Activated CD4-positive, CD25-positive, alpha-beta regulatory T cell treated with anti-CD3 and anti-CD28 coated beads, Interleukin-2, amount 50 U/mL, for 72 hours (primary cell): ENCODE data around the gene KCTD1.

ENCODE experiments used
- DNase-seq: peaks from one replicate; pipeline ENCODE4 v3.0.0; 2021

Gene KCTD1

DNA sequence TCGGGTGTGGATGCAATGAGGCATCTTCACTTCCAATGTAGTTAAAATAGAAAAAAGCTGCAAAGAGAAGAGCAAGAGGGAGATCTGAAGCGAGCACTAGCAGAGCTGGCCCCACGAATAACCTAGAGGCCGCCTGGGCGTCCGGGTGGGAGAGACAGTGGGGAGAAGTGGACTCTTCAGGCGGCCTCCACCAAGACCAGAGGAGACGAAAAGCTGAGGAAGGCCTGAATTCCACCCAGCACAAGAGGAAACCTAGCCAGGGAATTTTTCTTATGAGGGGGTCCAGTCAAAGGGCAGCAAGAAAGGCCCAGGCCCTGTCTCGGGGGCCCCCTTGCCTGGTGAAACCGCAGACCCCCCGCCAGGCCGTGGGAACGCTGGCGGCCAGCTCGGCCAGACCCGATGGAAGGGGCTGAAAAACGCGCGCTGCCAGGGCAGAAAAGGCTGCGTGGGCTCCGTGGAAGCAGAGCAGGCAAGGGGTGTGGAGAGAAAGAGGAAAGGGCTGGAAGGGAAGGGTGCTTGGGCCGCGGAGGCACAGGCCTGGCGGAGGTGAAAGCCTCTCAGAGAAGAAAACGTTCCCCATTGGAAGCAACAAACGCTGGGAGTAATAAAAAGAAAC is 69.2 kb downstream of the KCTD1 start:
- no peak for DNase-seq

DNA sequence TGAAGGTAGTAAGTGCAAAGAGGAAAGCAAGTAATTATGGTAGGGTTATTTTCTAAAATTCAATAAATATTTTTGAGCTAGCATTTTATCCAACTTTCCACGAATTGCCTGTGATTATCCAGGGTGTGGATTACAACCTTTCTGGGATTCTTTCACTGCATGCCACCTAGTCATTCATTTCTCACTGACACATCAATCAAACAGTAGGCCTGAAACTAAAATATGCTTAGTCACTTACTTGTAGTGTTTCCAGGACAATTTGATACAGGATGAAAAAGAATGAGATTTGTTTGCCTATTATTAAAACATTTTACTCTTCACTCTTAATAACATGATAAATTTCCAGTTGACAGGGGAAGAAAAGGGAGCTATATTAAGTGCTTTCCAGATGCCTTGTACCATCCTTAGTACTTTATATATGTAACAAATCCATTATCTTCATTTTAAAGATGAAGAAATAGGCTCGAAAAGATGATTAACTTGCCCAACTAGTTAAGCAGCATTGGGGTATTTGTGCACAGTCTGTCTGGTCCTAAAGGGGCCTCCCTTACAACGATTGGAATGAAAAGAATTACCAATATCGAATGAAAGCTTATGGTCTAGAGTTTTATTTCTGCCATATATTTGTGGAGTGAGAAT is 70.4 kb downstream of the KCTD1 start:
- no peak for DNase-seq

DNA sequence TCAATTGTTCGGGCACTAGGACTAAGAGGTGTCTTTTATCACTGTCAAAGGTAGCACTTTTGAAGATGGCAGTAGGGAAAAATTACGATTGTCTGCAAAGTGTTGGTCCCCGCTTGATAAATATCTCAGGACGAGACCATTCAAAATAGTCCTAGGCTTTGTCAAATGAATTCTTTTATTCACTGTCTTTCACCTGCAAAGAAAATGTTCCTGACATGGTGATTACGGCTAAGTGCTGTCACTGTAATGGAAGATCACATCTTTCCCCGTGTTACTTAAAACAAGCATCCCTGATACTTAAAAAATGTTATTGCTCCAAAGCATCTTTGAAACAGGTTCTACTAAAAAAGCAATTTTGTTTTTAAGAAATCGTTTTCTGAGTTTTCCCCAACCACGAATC is 71.7 kb downstream of the KCTD1 start:
- DNase-seq: no peak

DNA sequence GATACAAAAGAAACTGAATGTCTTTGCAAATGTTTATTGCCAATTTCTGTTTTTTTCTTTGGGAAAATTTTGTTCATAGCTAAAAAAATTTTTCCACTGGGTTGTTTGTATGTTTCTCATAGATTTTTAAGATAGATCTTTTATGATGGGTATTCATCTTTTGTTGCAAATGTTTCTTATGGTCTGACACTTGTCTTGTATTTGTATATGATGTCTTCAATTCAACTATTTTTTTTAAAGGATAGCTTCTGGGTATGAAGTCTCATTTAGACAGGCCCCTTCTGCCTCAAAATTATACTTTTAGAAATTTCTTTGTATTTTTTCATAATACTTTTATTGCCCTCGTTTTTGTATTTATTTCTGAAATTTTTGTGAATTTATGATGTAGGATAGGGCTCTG is 73.8 kb downstream of the KCTD1 start:
- no peak for DNase-seq

DNA sequence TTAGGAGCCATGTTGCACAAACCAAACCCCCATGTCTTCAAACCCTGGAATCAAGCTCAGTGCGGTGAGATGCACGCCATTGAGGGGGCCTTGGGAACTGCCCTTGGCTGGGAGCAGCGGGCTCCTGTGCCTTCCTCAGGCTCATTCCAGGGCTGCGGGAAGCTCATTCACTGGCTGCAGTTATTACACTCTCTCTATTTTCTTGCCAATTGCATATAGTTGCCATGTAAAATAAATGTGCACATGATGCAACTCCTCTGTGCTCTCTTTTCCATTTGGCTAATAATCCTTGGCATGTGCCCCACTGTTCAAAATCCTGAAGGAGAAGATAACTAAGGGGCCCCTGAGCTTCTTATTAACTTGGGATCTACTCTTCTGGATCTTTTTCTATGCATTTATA is 74.7 kb downstream of the KCTD1 start:
- no peak for DNase-seq

DNA sequence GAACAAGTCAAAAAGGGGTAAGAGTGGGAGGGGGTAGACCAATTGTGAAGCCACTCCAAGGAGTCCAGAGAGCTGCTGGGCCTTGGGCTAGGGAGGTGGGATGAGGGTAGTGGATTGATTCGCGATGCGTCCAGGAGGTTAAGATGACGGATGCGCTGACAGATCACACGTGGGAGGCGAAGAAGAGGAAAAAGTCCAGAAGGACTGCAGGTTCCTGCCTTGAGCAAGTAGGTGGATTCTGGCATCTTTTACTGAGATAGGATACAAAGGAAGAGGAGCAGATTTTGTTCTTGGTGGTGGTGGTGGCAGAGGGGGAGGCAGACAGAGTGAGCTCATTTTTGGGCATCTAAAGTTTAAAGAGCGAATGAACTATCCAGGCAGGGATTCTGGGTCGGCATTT is 76.5 kb downstream of the KCTD1 start:
- no peak for DNase-seq

DNA sequence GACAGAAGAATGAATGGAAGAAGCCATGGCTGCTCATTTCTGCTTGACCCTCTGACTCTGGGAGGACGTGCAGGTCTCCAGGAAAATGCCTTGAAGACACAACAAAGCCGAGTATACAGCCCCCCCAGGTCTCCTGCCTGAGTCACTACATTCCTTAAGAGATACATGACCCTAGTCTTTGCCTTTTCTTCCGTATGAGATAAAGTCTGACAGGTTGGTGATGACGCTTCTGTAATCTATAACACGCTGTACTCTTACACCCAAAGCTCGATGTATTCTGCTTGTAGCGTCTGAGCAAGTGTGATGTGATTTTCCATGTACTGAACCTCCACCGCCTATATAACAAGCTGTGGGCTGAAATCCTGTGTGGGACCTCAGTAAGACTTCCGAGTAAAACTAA is 77.3 kb downstream of the KCTD1 start:
- no peak for DNase-seq

DNA sequence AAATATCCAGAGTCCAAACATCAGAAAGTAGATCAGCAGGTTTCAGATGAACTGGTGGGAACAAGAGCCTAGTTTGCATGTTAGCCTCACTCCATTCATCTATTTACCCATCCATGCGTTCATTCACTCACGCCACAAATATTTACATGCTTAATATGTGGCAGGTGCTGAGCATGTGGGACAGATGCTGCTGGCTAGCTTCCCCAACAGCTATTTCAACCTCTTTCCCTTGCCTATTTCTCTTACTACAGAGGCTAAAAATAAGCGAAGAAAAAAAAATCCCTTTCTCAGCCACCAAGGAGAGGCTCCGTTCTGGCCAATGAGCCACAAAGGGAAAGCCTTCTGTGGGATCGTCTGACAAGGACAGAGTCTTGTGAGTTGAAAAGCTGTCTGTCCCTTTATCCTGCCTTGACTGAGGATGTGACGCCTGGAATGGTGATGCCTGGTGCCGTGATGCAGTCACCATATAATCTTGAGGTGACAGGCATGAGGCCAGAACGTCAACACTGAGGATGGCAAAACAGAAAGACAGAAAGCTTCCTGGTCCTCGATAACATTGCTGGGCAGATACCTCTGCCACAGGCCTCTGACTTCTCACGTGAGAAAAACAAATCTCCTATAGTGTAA is 78.2 kb downstream of the KCTD1 start:
- DNase-seq: no peak

DNA sequence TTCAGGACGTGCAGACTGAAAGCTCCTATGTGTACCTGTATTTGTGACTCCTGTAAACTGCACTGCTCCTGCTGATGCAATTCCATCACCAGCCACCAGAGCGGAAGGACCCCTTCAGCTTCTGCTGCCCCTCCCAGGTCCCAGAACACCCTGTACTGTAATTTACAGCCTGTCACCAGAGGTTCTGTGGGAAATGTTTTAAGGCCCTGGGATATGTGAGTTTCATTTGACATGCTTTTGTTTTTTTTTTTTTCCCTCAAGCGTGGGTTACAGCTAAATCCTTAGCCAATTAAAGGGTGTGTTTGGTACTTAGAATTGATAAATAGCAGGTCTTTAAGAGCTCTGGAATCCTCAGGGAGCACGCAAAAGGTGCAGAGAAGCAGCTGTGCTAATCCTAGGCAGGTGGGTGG is 79.4 kb downstream of the KCTD1 start:
- DNase-seq: no peak

DNA sequence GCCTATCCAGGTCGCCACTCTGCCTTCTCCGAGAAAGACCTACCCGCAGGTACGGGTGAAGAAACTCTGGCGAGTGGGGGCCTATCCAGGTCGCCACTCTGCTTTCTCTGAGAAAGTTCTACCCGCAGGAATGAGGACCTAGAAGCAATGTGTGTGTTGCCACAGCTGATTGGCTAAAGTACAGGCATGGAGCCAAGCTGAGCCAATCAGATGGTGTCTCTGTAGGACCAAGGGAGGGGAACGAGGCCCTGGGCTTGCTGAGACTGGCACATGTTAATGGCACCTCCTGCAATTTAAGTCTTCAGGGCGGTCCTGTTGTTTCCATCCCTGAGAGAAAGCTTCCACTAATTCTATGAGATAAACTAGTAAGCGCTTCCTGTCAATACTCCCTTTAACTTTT is 82.3 kb downstream of the KCTD1 start:
- no peak for DNase-seq

DNA sequence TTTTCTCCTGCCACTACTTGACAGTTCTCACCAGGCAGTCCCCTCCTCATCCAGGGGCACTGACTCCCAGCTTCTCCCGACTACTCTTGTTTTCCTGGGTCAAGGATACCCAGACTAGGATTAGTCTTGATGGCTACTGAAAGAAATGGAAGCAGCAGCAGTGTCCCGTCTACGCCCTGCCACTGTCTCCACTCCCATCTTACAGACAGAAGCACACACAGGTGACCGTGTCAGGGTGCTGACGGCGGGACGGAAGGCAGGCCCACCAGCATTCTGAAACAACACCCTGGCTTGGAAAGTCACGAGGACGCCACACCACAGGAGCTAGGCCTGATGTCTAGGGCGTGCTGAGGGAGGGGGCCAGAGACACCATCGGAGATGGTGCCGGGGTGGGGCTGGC is 82.9 kb downstream of the KCTD1 start:
- DNase-seq: no peak

DNA sequence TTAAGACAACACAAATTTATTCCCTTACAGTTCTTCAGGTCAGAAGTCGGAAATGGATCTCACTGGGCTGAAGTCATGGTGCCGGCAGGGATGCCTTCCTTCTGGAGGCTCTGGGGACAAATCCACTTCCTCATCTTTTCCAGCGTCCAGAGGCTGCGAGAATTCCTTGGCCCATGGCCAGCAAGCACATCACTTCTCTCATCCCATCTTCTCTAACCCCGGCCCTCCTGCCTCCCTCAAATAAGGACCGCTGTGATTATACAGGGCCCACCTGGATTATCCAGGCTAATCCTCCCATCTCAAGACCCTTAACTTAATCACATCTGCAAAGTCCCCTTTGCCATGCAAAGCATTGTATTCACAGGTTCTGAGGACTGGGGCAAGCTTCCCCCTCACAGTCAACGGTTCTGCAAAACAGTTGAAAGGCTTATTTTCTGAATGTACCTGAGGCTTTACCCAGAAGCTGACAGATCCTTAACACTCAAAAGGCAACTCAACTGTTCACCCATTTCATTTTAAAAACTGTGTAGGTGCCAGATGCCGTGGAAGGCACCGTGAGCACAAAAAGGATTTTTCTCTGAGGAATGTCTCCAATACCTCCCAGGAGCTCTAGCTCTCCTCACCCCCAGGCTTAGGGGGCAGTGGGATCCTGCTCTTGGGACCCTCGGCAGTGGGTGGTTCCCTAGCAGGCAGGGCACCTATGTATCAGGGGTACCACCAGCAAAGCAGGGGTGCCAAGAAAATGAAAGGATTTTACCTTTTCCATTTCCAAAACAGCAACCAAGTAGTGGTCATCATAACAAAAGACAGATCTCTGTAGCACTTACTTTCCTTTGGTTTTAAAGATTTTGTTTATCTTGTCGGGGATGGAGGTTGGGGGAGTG is 84.0 kb downstream of the KCTD1 start:
- DNase-seq: no peak

DNA sequence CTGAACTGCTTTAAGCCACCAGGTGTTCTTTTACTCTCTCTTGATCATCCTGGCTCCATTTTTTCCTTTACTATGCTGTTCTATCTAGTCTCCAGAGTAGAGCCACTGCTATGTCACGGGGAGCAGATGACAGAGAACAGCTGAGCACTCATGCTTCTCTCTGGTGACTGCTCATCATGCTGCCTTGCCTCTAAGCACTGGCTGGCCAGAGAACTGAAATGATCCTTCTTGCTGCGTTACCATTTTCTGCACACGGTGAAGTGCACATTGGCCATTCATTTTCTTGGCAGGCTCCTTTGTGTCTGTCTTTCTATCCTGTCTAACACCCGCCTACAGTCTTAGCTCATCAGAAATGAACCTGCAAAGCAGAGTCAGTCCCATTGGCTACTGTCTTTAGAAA is 86.0 kb downstream of the KCTD1 start:
- DNase-seq: no peak

DNA sequence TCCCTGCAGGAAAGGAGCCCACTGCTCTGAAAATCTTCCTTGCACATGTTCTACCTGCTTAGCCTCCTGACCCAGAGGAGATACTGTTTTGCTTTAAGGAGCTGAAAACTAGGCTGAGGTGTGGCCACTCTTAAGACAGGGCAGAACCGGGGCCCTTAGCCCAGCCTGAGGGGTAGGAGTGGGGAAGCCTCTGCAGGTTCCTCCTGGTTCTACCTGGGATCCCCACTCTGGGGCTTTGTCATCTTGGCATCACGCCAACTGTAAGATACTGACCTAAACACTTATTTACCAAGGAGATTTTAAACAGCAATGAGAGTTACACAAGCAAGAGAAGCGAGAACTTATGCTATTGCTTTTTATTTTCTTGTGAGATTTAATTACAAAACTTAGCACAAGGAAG is 86.9 kb downstream of the KCTD1 start:
- DNase-seq: no peak

DNA sequence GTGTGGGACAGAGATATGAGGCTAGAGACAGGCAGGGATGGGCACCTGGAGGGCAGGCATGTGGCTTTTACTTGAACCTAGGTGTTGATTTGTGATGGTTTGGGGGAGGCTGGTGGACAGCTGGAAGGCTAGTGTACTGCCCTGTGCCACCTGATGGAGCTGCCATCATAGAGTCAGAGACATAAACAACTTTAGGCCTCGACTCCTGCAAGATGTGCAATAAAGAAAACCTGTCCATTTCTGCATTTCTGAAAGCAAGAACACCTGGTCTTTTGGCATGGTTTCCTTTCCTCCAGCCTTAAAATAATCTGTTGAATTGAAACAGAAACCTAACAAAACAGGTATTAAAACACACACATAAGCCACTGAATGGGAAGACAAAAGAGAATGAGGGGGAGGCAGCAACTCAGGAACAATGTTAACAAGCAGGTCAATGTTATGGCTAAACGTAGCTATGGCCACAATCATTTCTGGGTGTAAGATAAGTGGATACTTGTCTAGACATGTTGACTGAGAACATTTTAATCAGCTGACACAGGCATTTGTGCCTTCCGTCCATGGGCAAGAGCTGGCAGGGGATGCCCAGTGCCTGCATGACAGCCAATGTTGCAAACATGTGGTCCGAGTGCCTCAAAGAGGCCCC is 87.8 kb downstream of the KCTD1 start:
- no peak for DNase-seq

DNA sequence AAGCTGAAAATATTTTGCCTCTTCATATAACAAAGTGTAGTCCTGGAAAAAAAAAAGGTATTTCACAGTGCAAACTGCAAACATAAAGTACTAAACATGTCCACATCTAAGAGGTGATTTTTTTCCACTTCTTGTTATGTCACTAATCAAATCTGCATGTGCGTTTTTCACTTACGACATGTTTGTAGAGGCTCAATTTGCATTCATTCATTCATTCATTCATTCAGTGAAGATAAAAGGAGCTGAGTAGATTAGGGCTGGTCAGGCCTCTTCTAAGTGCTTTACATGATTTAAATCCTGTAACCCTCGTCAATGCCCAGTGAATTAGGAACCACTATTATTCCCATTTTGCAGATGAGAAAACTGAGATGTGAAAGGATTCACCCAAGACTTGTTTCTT is 88.5 kb downstream of the KCTD1 start:
- DNase-seq: no peak

DNA sequence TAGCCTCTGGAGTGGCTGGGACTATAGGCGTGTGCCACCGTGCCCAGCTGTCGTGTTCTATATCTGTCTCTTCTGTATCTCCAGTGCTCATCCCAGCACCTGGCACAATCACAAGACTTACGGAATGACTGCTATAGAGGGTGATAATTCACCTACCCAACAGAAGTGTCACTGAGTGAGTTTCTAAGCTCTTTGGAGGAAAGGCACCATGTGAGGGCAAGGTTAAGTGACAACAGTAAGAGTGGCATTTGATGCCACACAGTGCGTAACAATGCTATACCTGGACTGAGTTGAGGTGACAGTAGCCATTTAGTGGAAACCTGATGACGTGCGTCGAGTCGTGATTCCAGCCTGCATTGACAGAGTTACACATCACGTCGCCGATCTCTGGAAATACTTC is 89.0 kb downstream of the KCTD1 start:
- no peak for DNase-seq

DNA sequence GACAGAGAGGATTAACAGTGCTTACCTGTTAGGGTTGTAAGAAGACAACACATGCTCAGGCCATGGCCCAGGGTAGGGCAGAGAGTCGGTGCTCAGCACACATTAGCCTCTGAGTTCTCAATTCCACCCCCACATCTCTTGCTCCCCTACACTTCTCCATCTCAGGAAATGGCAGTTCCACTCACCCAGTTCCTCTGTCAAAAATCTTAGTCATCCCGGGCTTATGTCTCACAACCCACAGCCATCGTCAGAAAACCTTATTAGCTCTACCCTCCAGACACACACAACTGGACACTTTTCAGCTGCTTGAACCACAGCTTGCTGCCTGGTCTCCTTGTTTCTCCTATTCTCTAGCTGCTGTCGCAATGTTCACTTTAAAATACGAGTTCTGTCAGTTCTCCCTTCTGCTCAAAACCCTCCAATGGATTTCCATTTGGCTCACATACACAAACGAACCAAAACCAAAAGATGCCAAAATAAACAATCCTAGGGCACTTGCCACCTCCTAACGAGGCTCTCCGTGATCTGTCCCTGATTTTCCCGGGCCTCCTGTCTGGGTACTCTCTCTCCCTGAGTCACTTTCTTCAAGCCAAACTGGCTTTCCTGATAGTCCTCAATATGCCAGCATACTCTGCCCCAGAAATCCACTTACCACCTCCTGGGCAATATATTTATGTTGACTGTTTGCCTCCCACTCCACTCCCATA is 89.7 kb downstream of the KCTD1 start:
- no peak for DNase-seq

DNA sequence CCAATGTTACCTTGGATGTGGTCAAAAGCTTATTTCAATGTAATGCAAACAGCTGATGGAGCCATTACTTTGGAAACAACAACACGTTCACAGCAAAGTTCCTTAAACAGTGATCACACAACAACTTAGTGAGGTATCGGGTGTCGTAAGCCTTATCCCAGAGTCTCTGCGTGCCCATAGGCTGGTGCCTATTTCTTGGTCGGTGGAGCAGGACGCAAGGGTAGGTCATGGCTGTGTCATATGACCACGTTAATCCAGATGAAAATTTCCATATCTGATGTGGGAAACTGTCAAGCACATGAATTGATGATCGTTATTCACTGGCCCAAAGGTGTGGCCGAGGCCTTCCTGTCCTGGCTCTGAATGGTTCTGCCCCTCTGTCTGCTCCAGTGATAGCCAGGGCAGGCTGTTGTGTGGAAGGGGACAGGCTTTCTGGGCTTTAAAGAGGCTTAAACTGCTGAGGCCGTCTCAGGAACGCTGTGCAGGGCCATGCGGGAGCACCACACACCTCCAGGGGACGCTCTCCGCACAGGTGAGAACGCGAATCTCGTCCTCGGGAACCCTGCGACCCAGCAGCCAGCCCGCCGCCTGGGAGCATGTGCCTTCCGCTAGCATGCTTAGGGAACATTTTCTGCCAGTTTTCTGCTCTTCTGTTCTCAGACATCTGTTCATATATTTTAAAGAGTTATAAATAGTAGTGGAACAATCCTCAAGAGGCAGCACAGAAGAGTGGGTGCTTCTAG is 90.6 kb downstream of the KCTD1 start:
- DNase-seq: no peak

DNA sequence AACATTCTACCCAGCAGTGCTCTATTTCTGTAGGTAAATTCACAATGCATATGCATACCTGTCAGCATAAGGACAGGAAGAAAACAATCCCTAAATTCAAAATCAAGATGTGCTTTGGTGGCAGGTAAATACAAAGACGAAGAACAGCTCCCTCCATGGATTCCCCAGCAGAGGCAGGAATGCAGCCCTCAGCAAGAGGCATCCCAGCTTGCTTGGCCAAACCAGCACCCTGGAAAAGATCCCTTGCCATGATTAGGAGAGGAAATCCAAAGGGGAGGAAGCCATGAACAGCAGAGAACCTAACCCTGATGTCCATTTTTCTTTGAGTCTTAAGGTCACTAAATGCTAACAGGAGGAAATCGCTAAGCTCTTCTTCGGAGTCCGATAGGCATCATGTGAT is 91.2 kb downstream of the KCTD1 start:
- DNase-seq: no peak

DNA sequence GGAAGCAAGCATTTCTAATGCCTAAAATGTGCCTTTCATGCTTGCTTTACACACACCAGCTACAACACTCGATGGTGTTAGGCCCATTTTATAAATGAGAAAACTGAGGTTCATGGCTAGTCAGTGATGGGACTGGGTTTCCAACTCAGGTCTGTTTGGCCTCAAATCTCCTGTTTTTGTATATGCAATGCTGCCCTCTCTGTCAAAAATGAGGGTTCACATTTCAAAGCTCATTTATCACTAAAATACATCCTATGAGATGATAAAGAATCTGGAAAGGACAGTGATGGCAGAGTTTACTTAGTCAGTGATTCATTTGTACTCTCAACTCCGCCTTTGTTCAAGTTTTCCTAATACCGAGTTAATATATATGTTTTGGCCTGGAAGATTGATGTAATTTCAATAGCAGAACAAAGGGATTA is 92.3 kb downstream of the KCTD1 start:
- DNase-seq: no peak

DNA sequence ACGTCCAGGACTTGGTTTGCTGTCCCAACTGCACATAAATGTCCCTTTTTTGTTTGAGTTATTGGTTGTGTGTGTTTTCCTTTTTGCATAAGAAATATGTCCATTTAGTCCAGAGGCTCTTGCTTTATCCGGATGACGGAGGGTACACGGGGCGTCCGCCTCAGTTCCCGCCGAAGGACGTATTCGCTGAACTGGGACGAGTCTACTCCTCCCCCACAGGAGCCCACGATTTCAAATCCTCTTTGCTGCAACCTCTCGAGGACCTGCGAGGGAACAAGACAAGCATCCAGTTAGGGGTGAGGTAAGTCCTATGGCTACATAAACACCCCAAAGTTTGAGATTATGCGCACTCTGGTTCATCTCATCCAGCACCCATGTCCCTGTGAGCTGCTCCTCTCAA is 92.7 kb downstream of the KCTD1 start:
- no peak for DNase-seq
